Osteoblast (primary cell): Measurements from ENCODE around the gene KRTCAP2. TPM values are rescaled to one million over a fixed set of nuclear protein-coding genes. Genes with fewer than 3 reads are reported as not detected.
A peak's percentile ranks its signal among the peaks of the same experiment; 100 is the strongest.

Source experiments
- DNase-seq: peaks from one replicate; pipeline ENCODE4 v3.0.0; 2011; ENCODE audit warnings: low spot score, mixed read lengths; ENCODE audit not compliant: insufficient read length; ENCODE audit errors: missing footprints
- H2AFZ ChIP-seq: 2 replicates; pipeline ENCODE4 v1.6.0; 2011; ENCODE audit warnings: mild to moderate bottlenecking, low read length
- H3K27ac ChIP-seq: 2 replicates; pipeline ENCODE4 v1.5.1; 2011; ENCODE audit warnings: mild to moderate bottlenecking, low read depth, low read length, moderate library complexity
- H3K27me3 ChIP-seq: 2 replicates; pipeline ENCODE4 v1.6.0; 2012; ENCODE audit warnings: mild to moderate bottlenecking, control low read depth, inconsistent platforms, low read length, moderate library complexity; ENCODE audit not compliant: insufficient read depth
- H3K36me3 ChIP-seq: 2 replicates; pipeline ENCODE4 v1.5.1; 2011; ENCODE audit warnings: mild to moderate bottlenecking, low read length, control low read depth, moderate library complexity; ENCODE audit not compliant: insufficient read depth
- H3K4me1 ChIP-seq: 2 replicates; pipeline ENCODE4 v1.5.1; 2011; ENCODE audit warnings: mild to moderate bottlenecking, low read length, control low read depth, moderate library complexity; ENCODE audit not compliant: insufficient read depth
- H3K4me2 ChIP-seq: 2 replicates; pipeline ENCODE4 v1.6.0; 2011; ENCODE audit warnings: mild to moderate bottlenecking, low read length; ENCODE audit not compliant: insufficient read depth
- H3K4me3 ChIP-seq: fragments of 200-600 bp; sonication (generic); 3 replicates; pipeline ENCODE4 v1.5.1; 2012; ENCODE audit warnings: mild to moderate bottlenecking, low read length, inconsistent platforms; ENCODE audit not compliant: insufficient read depth
- H3K79me2 ChIP-seq: 2 replicates; pipeline ENCODE4 v1.6.0; 2012; ENCODE audit warnings: mild to moderate bottlenecking, low read length, control low read depth, inconsistent platforms; ENCODE audit not compliant: insufficient read depth
- H3K9me3 ChIP-seq: 2 replicates; pipeline ENCODE4 v1.5.1; 2011; ENCODE audit warnings: low read depth, low read length, control low read depth
- H4K20me1 ChIP-seq: 2 replicates; pipeline ENCODE4 v1.6.0; 2012; ENCODE audit warnings: mild to moderate bottlenecking, low read length, control low read depth; ENCODE audit not compliant: insufficient read depth
- total RNA-seq: library from RNA; depleted of rRNA; stranded (reverse); fragments of >200 nt; gene quantifications from 2 replicates; pipeline ENCODE4 v1.2.3, GENCODE V29; 2012
- TF ChIP-seq, protein P1 (sequence below): IDR thresholded peaks from 2 replicates; pipeline ENCODE4 v1.5.1; 2011; ENCODE audit warnings: mild to moderate bottlenecking, low read depth, low read length, moderate library complexity; ENCODE audit errors: extremely low read depth

Gene KRTCAP2
- total RNA-seq, 1 donor, result 117 TPM

DNA sequence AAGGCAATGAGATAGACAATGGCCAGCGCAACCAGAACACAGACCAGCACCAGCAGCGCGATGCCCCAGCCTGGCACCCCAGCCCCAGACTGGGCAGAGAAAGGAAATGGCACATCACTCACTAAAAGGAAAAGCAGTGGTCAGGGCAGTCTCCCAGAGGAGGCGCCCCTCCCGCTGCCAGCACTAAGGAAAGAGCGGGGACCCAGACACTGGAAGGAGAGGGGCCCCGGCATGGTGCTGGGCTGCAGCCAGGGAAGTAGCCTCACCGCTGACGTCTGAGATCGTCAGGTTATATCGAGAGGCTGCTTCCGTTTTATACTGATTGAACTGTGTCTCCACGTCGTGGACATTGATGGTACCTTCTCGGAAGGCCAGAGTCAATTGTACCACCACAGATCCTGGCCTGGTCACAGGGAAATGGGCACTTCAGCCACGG lies 14.4 kb upstream of the KRTCAP2 start:
- TF ChIP-seq, protein P1, sequence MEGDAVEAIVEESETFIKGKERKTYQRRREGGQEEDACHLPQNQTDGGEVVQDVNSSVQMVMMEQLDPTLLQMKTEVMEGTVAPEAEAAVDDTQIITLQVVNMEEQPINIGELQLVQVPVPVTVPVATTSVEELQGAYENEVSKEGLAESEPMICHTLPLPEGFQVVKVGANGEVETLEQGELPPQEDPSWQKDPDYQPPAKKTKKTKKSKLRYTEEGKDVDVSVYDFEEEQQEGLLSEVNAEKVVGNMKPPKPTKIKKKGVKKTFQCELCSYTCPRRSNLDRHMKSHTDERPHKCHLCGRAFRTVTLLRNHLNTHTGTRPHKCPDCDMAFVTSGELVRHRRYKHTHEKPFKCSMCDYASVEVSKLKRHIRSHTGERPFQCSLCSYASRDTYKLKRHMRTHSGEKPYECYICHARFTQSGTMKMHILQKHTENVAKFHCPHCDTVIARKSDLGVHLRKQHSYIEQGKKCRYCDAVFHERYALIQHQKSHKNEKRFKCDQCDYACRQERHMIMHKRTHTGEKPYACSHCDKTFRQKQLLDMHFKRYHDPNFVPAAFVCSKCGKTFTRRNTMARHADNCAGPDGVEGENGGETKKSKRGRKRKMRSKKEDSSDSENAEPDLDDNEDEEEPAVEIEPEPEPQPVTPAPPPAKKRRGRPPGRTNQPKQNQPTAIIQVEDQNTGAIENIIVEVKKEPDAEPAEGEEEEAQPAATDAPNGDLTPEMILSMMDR, result no peak
- no peaks in the 10 kb centered on the region for H3K27me3 ChIP-seq
- DNase-seq, result peak; percentile 80
- H3K9me3 ChIP-seq, result no peaks in the 10 kb centered on the region
- no peak overlapping the region for H3K4me2 ChIP-seq
- H3K4me3 ChIP-seq, result no peak overlapping the region
- no peak overlapping the region for H3K27ac ChIP-seq
- H2AFZ ChIP-seq, result no peak overlapping the region
- H3K36me3 ChIP-seq, result no peaks in the 10 kb centered on the region
- H3K4me1 ChIP-seq, result no peaks in the 10 kb centered on the region
- no peaks in the 10 kb centered on the region for H3K79me2 ChIP-seq
- H4K20me1 ChIP-seq, result no peaks in the 10 kb centered on the region

DNA sequence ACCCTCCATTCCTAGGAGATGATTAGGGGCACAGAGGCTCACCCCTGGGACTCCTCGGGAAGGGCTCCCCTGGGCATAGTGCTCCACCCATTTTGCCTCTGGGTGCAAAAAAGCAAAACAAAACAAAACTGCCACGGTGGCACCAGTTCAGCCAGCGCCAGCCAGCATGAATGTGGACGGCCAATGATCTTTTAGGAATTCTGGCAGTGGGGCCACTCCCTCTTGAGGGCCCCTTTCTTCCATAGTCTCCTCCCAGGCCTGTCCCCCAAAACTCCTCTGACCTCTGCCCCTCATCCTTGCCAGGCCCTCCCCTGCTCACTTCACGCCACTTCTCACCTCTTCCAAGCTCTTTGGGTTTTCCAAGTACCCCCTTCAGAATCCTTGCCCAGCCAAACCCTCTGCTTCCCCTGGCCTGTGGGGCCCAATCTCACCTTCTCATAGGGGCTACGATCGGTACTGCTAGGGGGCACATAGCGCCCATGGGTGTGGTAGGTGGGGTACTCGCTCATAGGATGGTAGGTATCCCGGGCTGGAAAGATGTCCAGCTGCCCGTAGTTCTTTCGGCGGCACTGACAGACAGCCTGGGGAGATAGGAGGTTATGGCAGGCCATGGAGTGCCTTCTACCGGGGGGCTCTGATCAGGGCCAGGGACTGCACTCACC lies 13.8 kb upstream of the KRTCAP2 start:
- H3K4me2 ChIP-seq, result no peak overlapping the region
- no peaks in the 10 kb centered on the region for H3K27me3 ChIP-seq
- no peaks in the 10 kb centered on the region for H3K79me2 ChIP-seq
- H3K4me3 ChIP-seq, result no peak overlapping the region
- H4K20me1 ChIP-seq, result no peaks in the 10 kb centered on the region
- no peak overlapping the region for H2AFZ ChIP-seq
- peak; percentile 87 for DNase-seq
- H3K27ac ChIP-seq, result no peak overlapping the region
- H3K9me3 ChIP-seq, result no peaks in the 10 kb centered on the region
- TF ChIP-seq, protein P1, result no peak
- no peaks in the 10 kb centered on the region for H3K36me3 ChIP-seq
- H3K4me1 ChIP-seq, result no peaks in the 10 kb centered on the region

DNA sequence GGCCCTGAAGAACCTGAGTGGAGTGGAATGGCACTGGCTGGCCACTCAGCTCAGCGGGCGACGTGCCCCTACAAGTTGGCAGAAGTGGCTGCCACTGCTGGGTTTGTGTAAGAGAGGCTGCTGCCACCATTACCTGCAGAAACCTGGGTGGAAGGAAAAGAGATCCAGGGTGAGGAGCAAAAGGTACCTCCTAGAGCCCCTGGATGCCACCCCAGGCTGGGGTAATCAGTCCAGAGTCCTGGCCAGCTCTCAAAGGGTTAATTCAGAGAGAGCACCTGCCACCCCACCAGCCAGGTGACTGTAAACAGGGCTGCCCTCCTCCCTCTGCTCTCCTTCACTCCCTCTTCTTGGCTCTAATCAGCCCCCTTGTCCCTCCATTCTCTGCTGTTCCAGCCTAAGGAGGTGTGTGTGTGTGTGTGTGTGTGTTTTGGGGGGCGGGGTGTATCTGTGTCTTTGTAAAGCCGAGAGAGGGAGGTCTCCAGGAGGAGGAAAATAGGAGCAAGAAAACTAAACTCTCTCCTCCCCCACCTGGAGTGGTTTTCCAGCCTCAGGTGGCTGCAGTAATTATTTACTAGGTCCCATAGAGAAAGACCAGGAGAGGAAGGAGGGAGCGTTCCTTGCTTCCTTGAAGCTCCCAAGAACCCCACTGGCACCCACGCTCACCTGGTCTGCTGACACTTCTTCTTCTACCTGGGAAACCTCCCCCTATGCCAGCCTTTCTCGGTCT lies 13.1 kb upstream of the KRTCAP2 start:
- Histone ChIP-seq H3K4me3 (no peak overlapping the region), H3K4me2 (no peak overlapping the region), H3K79me2 (no peaks in the 10 kb centered on the region), H3K27ac (no peak overlapping the region), H2AFZ (no peak overlapping the region), H4K20me1 (no peaks in the 10 kb centered on the region), H3K27me3 (no peaks in the 10 kb centered on the region), H3K36me3 (no peaks in the 10 kb centered on the region), H3K4me1 (no peaks in the 10 kb centered on the region), H3K9me3 (no peaks in the 10 kb centered on the region)
- TF ChIP-seq, protein P1, result no peak
- peak; percentile 79 for DNase-seq

DNA sequence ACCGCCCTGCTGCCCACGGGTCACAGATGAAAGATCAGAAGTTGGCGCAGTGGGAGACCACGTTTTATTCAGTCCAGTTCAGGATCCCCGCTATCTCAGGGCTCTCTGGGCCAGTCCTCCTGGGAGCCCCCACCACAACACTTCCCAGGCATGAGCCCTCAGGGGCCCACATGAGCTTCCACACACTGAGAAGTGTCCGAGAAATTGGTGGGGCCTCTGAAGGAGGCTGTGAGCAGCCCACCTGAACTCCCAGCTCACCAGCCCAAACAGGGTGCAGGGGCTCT lies 12.6 kb upstream of the KRTCAP2 start:
- H3K27ac ChIP-seq, result no peak overlapping the region
- H3K27me3 ChIP-seq, result no peaks in the 10 kb centered on the region
- no peak overlapping the region for H3K4me3 ChIP-seq
- no peaks in the 10 kb centered on the region for H3K79me2 ChIP-seq
- H3K36me3 ChIP-seq, result no peaks in the 10 kb centered on the region
- no peak for DNase-seq
- no peak overlapping the region for H2AFZ ChIP-seq
- TF ChIP-seq, protein P1, result no peak
- no peak overlapping the region for H3K4me2 ChIP-seq
- H3K4me1 ChIP-seq, result no peaks in the 10 kb centered on the region
- H3K9me3 ChIP-seq, result no peaks in the 10 kb centered on the region
- H4K20me1 ChIP-seq, result no peaks in the 10 kb centered on the region
